PC-3 (cell line): ENCODE measurements around the gene AP1B1.
"Not testable (repeated sequence)": the region's sequence is repeated elsewhere in the genome, so short reads cannot be mapped to it uniquely, and the experiment has no call there.

Experiments used
- CTCF ChIP-seq: fragments of 300-600 bp; sonication (generic); conservative IDR thresholded peaks from 2 replicates; pipeline ENCODE4 v1.5.1; 2017; ENCODE audit warnings: antibody characterized with exemption, low read depth, mild to moderate bottlenecking, low read length
- EZH2 ChIP-seq: fragments of 300-600 bp; sonication (generic); IDR thresholded peaks from one replicate; pipeline ENCODE4 v1.6.1; 2017; ENCODE audit warnings: antibody characterized with exemption, mild to moderate bottlenecking, low read length; ENCODE audit not compliant: unreplicated experiment
- EZH2phosphoT487 ChIP-seq: fragments of 300-600 bp; sonication (generic); IDR thresholded peaks from 2 replicates; pipeline ENCODE4 v1.6.1; 2018; ENCODE audit warnings: mild to moderate bottlenecking, antibody characterized with exemption, low read length, borderline replicate concordance

- TF ChIP-seq CTCF, EZH2, EZH2phosphoT487: not testable (repeated sequence)
These were observed 26.7 kb upstream of the AP1B1 start for GRCh38 chr22:29414951-29415591.
